ENCODE data around the gene NPAS3. TPM values are rescaled to one million over a fixed set of nuclear protein-coding genes. Genes with fewer than 3 reads are reported as not detected.

NPAS3 gene
- total and polyA plus RNA-seq, 2 of the 8 experiments (the other 6 are each of a cell fraction or from before 2014, with no cell fraction given): 0.11 to 0.60 TPM

- FAIRE-seq (no peak), DNase-seq (ENCODE audit: low read depth in 1 of 2, low spot score in 2 of 2) (no peak)
- Histone ChIP-seq H2BK5ac (ENCODE audit: low read depth, low read length) (no peak overlapping the region), H3K23me2 (ENCODE audit: low read depth, low read length) (no peaks in the 10 kb centered on the region), H3K4ac (replicated peaks; ENCODE audit: insufficient read length, low read depth, low read length) (no peak overlapping the region), H3K56ac (replicated peaks; ENCODE audit: insufficient read length, low read depth, low read length) (no peak overlapping the region), H4K5ac (ENCODE audit: insufficient read length, low read depth, low read length) (no peak overlapping the region), H3K9ac (replicated peaks in 1 of 4; ENCODE audit: extremely low read depth in 1 of 4, low read depth in 3 of 4, low read length in 3 of 4) (no peak overlapping the region), H2BK20ac (ENCODE audit: low read length) (no peak overlapping the region), H3K9me3 (ENCODE audit: insufficient read depth in 2 of 2, low read depth in 1 of 2, low read length in 1 of 2) (no peaks in the 10 kb centered on the region), H3K27ac (ENCODE audit: low read depth, low read length) (no peak overlapping the region), H3K36me3 (ENCODE audit: control insufficient read depth in 2 of 4, insufficient read depth in 4 of 4, low read length in 3 of 4) (no peaks in the 10 kb centered on the region), H3K27me3 (replicated peaks in 1 of 4; ENCODE audit: control insufficient read depth in 3 of 4, extremely low read depth in 1 of 4, insufficient read depth in 3 of 4, low read length in 3 of 4) (no peaks in the 10 kb centered on the region), H3K4me1 (replicated peaks in 1 of 4; ENCODE audit: control insufficient read depth in 3 of 4, insufficient read depth in 4 of 4, low read length in 3 of 4) (no peaks in the 10 kb centered on the region), H2AK5ac (ENCODE audit: low read depth, low read length) (no peak overlapping the region), H3K79me1 (ENCODE audit: low read depth, low read length) (no peaks in the 10 kb centered on the region), H4K20me1 (replicated peaks in 1 of 2; ENCODE audit: control insufficient read depth in 1 of 2, insufficient read depth in 2 of 2, low read length in 2 of 2) (no peaks in the 10 kb centered on the region), H2AFZ (ENCODE audit: low read length) (no peak overlapping the region), H2BK120ac (replicated peaks; ENCODE audit: low read depth, low read length) (no peak overlapping the region), H4K8ac (ENCODE audit: extremely low read depth, insufficient read depth, low read length) (no peak overlapping the region), H3K79me2 (ENCODE audit: control insufficient read depth in 1 of 2, insufficient read depth in 2 of 2, low read length in 2 of 2) (no peaks in the 10 kb centered on the region), H3K23ac (ENCODE audit: insufficient read length) (no peak overlapping the region), H3K14ac (ENCODE audit: insufficient read length) (no peak overlapping the region), H2BK15ac (ENCODE audit: low read length) (no peak overlapping the region), H2BK12ac (ENCODE audit: low read depth, low read length) (no peak overlapping the region), H4K91ac (replicated peaks; ENCODE audit: insufficient read length, low read length) (no peak overlapping the region), H3K18ac (ENCODE audit: extremely low read depth, low read length) (no peak overlapping the region), H3K4me3 (ENCODE audit: extremely low read depth in 1 of 4, insufficient read depth in 2 of 4, low read depth in 3 of 4, low read length in 4 of 4) (no peak overlapping the region), H3K4me2 (ENCODE audit: insufficient read depth in 1 of 2, low read depth in 2 of 2, low read length in 2 of 2) (no peak overlapping the region)
- CTCF ChIA-PET (ENCODE audit: partially characterized antibody): interaction anchor here (1.6 kb wide), 1 partner anchor 112 kb away, joined by 4 read pairs; no protein-coding TSS in a partner anchor
- WGBS, 2 experiments (ENCODE audit: extremely low coverage in 1 of 2, insufficient coverage in 1 of 2, insufficient read length in 1 of 2, insufficient replicate concordance in 2 of 2, low coverage in 1 of 2, low lambda C conversion rate in 2 of 2, missing lambda C conversion rate in 1 of 2): 91% methylated on average over 6 of the region's 6 CpGs; no CpG with 5 or more reads in 1 of the 2 experiments
- POLR2A ChIA-PET (ENCODE audit: partially characterized antibody): no interaction called here
- TF ChIP-seq NANOG (IDR thresholded peaks at IDR 0.05; ENCODE audit: insufficient read depth, low read depth, low read length, poor library complexity, severe bottlenecking): no peak
- TF ChIP-seq TEAD4 (IDR thresholded peaks at IDR 0.05; ENCODE audit: low read depth, low read length): no peak
- no peak for TF ChIP-seq SIN3A (conservative IDR thresholded peaks at IDR 0.05 in 1 of 2, IDR thresholded peaks at IDR 0.05 in 1 of 2; ENCODE audit: low read depth in 1 of 2, low read length in 2 of 2)
- TF ChIP-seq BCL11A (IDR thresholded peaks at IDR 0.05; ENCODE audit: low read depth in 2 of 2, low read length in 2 of 2): no peak
- TF ChIP-seq CHD2 (IDR thresholded peaks at IDR 0.05; ENCODE audit: low read length): no peak
- no peak for TF ChIP-seq KDM1A (IDR thresholded peaks at IDR 0.05; ENCODE audit: borderline replicate concordance, low read length)
- TF ChIP-seq ATF2 (IDR thresholded peaks at IDR 0.05; ENCODE audit: low read length): no peak
These were observed 742.2 kb downstream of the NPAS3 start for GRCh38 chr14:33680873-33681272.

Measured in H1 (cell line).